Measurements from ENCODE around the gene BRD7. TPM values are rescaled to one million over a fixed set of nuclear protein-coding genes. Genes with fewer than 3 reads are reported as not detected.

BRD7 gene
- total and polyA plus RNA-seq, 2 of the 4 experiments (the other 2 are of a cell fraction) = 24.8 to 29.9 TPM

DNA sequence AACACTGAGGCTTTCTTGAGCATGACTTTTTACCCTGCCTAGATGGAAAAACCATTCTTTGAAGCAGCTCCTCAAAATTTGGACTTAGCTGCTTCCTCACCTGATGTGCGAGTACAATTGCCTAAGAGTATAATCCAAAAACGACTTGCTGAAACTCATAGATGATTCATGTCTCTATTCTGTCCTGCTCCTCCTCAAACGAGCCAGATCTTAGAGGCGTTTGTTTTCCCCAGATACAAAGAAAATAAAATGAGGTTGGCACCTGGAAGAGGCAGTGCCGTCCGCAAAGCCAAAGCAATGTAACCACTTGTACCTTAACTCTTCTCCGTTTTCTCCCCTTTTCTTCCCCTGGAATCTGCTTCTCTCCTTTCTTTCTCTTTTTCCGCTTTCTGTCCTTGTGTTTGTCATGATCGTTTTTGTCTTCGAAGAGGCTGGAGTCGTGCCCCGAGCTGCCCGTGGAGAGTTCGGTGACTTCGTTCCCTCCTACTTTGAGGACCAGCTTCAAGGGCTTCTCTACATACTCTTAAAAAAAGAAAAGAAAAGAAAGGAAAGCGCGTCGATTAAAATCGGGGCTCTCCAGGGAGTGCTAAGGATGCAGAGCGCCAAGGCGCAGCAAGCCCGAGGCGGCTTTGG lies 895 bp downstream of the BRD7 start:
- Histone ChIP-seq H3K4me1 (ENCODE audit: control insufficient read depth, insufficient read depth, low read length) (peaks cover 2% of the 10 kb centered on the region; the same call in 1 of the 2 replicates), H3K9ac (ENCODE audit: low read depth, low read length) (peak overlapping the region; percentile 74), H3K23ac (ENCODE audit: low read depth, low read length) (peak overlapping the region; percentile 76), H2BK120ac (ENCODE audit: low read depth, low read length) (no peak overlapping the region), H4K20me1 (ENCODE audit: insufficient read depth, low read length) (peaks cover 8% of the 10 kb centered on the region; the same call in 1 of the 2 replicates), H2AK9ac (replicated peaks; ENCODE audit: low read depth, low read length, poor library complexity) (no peak overlapping the region), H2BK15ac (ENCODE audit: low read depth, low read length) (no peak overlapping the region), H3K18ac (ENCODE audit: low read depth, low read length) (no peak overlapping the region), H3K79me1 (ENCODE audit: low read depth in 1 of 2, low read length in 2 of 2) (peaks cover 27 to 29% of the 10 kb centered on the region in 2 experiments), H3K4ac (ENCODE audit: low read depth, low read length) (no peak overlapping the region), H2BK20ac (ENCODE audit: low read depth, low read length) (no peak overlapping the region), H2AFZ (replicated peaks; ENCODE audit: low read length, poor library complexity) (peak overlapping the region; percentile 81), H3K27me3 (ENCODE audit: control insufficient read depth, insufficient read depth, low read length) (peaks cover 10% of the 10 kb centered on the region), H2AK5ac (ENCODE audit: low read depth, low read length) (no peak overlapping the region), H3K14ac (replicated peaks; ENCODE audit: low read depth, low read length) (no peak overlapping the region), H3K9me1 (ENCODE audit: insufficient read depth, low read length) (no peaks in the 10 kb centered on the region), H2BK5ac (ENCODE audit: low read depth, low read length, poor library complexity, severe bottlenecking) (no peak overlapping the region), H3K56ac (ENCODE audit: extremely low read depth, insufficient read depth, low read length) (0 out of 2 replicates have a peak overlapping the region, but pooled peaks have one; percentile 34), H4K5ac (ENCODE audit: low read depth, low read length) (no peak overlapping the region), H3K9me3 (ENCODE audit: control insufficient read depth, insufficient read depth, low read length) (no peaks in the 10 kb centered on the region), H4K8ac (ENCODE audit: low read depth in 2 of 2, low read length in 2 of 2) (no peak overlapping the region), H3K4me2 (ENCODE audit: low read depth, low read length) (peak overlapping the region; percentile 82), H4K91ac (ENCODE audit: insufficient read depth, low read depth, low read length) (no peak overlapping the region), H3K27ac (ENCODE audit: insufficient read depth, low read length) (peak overlapping the region; percentile 33; the same call in 1 of the 2 replicates), H3K4me3 (ENCODE audit: insufficient read depth, low read depth, low read length) (peak overlapping the region; percentile 88), H3K36me3 (ENCODE audit: control insufficient read depth, insufficient read depth, low read length) (peaks cover 15% of the 10 kb centered on the region)
- intact Hi-C loops (cut with micrococcal nuclease) = loop anchor here (1.0 to 5.0 kb wide), 2 partner anchors 341 to 438 kb away; partner anchors contain the start of gene CNEP1R1
- POLR2A ChIA-PET (ENCODE audit: unreplicated experiment) = no interaction called here
- no peak for DNase-seq
- CTCF ChIA-PET = no interaction called here
- BruUV-seq (replicated peaks) = TSS peak; percentile 39
- WGBS, 2 experiments (ENCODE audit: extremely low coverage in 2 of 2, insufficient read length in 1 of 2) = 13% methylated on average over 6 of the region's 23 CpGs; no CpG with 5 or more reads in 1 of the 2 experiments
- in situ Hi-C loops (cut with MboI; ENCODE audit: low sequenced_read_pairs) = loop anchor here (25.0 kb wide), 1 partner anchor 281 kb away; no protein-coding TSS in a partner anchor
- no peak for ATAC-seq (ENCODE audit: low read depth)
- dilution Hi-C loops (cut with HindIII; ENCODE audit: low sequenced_read_pairs, unreplicated experiment) = no loop called here
- TF ChIP-seq BHLHE40 (IDR thresholded peaks at IDR 0.05; ENCODE audit: low read depth, low read length) (no peak), RFX5 (IDR thresholded peaks at IDR 0.05; ENCODE audit: low read depth, low read length) (no peak), SMC3 (IDR thresholded peaks at IDR 0.05; ENCODE audit: low read depth, low read length) (no peak), NFE2L2 (IDR thresholded peaks at IDR 0.05; ENCODE audit: low read depth, low read length) (no peak), RCOR1 (IDR thresholded peaks at IDR 0.05; ENCODE audit: insufficient replicate concordance, low read length) (no peak), FOS (IDR thresholded peaks at IDR 0.05; ENCODE audit: low read depth, low read length) (no peak), MAZ (IDR thresholded peaks at IDR 0.05; ENCODE audit: borderline replicate concordance, low read depth, low read length) (no peak), RAD21 (IDR thresholded peaks at IDR 0.05; ENCODE audit: low read length) (no peak), MAFK (IDR thresholded peaks at IDR 0.05; ENCODE audit: low read depth, low read length) (no peak), POLR2A (IDR thresholded peaks at IDR 0.05; ENCODE audit: low read depth, low read length) (no peak), CEBPB (IDR thresholded peaks at IDR 0.05; ENCODE audit: low read depth, low read length) (no peak), MXI1 (IDR thresholded peaks at IDR 0.05; ENCODE audit: borderline replicate concordance, low read depth, low read length) (no peak), CHD1 (IDR thresholded peaks at IDR 0.05; ENCODE audit: low read depth, low read length) (no peak)
- TF ChIP-seq, protein P1, sequence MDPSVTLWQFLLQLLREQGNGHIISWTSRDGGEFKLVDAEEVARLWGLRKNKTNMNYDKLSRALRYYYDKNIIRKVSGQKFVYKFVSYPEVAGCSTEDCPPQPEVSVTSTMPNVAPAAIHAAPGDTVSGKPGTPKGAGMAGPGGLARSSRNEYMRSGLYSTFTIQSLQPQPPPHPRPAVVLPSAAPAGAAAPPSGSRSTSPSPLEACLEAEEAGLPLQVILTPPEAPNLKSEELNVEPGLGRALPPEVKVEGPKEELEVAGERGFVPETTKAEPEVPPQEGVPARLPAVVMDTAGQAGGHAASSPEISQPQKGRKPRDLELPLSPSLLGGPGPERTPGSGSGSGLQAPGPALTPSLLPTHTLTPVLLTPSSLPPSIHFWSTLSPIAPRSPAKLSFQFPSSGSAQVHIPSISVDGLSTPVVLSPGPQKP (IDR thresholded peaks at IDR 0.05; ENCODE audit: borderline replicate concordance, low read depth, low read length) = no peak
- TF ChIP-seq, protein P2, sequence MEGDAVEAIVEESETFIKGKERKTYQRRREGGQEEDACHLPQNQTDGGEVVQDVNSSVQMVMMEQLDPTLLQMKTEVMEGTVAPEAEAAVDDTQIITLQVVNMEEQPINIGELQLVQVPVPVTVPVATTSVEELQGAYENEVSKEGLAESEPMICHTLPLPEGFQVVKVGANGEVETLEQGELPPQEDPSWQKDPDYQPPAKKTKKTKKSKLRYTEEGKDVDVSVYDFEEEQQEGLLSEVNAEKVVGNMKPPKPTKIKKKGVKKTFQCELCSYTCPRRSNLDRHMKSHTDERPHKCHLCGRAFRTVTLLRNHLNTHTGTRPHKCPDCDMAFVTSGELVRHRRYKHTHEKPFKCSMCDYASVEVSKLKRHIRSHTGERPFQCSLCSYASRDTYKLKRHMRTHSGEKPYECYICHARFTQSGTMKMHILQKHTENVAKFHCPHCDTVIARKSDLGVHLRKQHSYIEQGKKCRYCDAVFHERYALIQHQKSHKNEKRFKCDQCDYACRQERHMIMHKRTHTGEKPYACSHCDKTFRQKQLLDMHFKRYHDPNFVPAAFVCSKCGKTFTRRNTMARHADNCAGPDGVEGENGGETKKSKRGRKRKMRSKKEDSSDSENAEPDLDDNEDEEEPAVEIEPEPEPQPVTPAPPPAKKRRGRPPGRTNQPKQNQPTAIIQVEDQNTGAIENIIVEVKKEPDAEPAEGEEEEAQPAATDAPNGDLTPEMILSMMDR (conservative IDR thresholded peaks at IDR 0.05; ENCODE audit: low read depth, low read length) = no peak

All from IMR-90 (cell line).